Duodenal mucosa (tissue), 2 donors: ENCODE data around the gene CSF3.
"Not testable (repeated sequence)": the region's sequence is repeated elsewhere in the genome, so short reads cannot be mapped to it uniquely, and the experiment has no call there.

Experiments used
- H3K27ac ChIP-seq: one replicate; pipeline ENCODE4 v1.7.0; 2013; ENCODE audit warnings: low read depth, low read length
- H3K27me3 ChIP-seq, 2 donors: one replicate each; pipeline ENCODE4 v1.7.0; 2013; ENCODE audit warnings: low read length in 2 of 2, control low read depth in 1 of 2; ENCODE audit not compliant: insufficient read depth in 2 of 2, control insufficient read depth in 1 of 2
- H3K36me3 ChIP-seq, 2 donors: one replicate each; pipeline ENCODE4 v1.7.0; 2013; ENCODE audit warnings: low read length in 2 of 2, control low read depth in 1 of 2; ENCODE audit not compliant: insufficient read depth in 2 of 2, control insufficient read depth in 1 of 2
- H3K4me1 ChIP-seq, 2 donors: one replicate each; pipeline ENCODE4 v1.7.0; 2013; ENCODE audit warnings: low read length in 2 of 2, control low read depth in 1 of 2; ENCODE audit not compliant: insufficient read depth in 2 of 2, control insufficient read depth in 1 of 2
- H3K4me3 ChIP-seq, 2 donors: one replicate each; pipeline ENCODE4 v1.7.0; 2013; ENCODE audit warnings: low read length in 2 of 2, low read depth in 1 of 2
- H3K9ac ChIP-seq, 2 donors: one replicate each; pipeline ENCODE4 v1.7.0; 2013; ENCODE audit warnings: low read length in 2 of 2, low read depth in 1 of 2
- H3K9me3 ChIP-seq, 2 donors: one replicate each; pipeline ENCODE4 v1.7.0; 2013; ENCODE audit warnings: low read length in 2 of 2, control low read depth in 1 of 2; ENCODE audit not compliant: control insufficient read depth in 1 of 2

CSF3 gene

GRCh38 chr17:39996800-39997199 lies 18.4 kb upstream of the CSF3 start:
- H3K36me3 ChIP-seq, result peaks cover 53 to 57% of the 10 kb centered on the region in 2 donors

GRCh38 chr17:39997543-39997942 lies 17.7 kb upstream of the CSF3 start:
- H3K27me3 ChIP-seq, result no peaks in the 10 kb centered on the region

More at GRCh38 chr17:39996800-39997199, 18.4 kb upstream of the CSF3 start:
- no peak overlapping the region for H3K27ac ChIP-seq
- H3K9ac ChIP-seq, result no peak overlapping the region
- no peaks in the 10 kb centered on the region for H3K9me3 ChIP-seq
- H3K4me1 ChIP-seq, result peaks cover 0 to 3% of the 10 kb centered on the region in 2 donors
- no peak overlapping the region for H3K4me3 ChIP-seq
- H3K27me3 ChIP-seq, result no peaks in the 10 kb centered on the region

DNA sequence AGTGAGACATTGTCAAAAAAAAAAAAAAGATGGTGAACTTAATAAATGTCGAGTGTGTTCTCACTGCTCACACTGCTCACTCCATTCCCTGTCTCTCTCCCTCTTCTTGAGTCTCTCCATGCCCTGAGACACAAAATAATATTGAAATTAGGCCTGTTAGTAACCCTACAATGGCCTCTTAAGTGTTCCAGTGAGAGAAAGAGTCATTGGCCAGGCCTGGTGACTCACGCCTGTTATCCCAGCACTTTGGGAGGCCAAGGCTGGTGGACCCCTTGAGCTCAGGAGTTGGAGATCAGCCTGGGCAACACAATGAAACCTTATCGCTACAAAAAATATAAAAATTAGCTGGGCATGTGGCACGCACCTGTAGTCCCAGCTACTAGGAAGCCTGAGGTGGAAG lies 16.2 kb upstream of the CSF3 start:
- no peaks in the 10 kb centered on the region for H3K9me3 ChIP-seq
- no peak overlapping the region for H3K9ac ChIP-seq
- peaks cover 0 to 3% of the 10 kb centered on the region in 2 donors for H3K4me1 ChIP-seq
- peaks cover 32 to 35% of the 10 kb centered on the region in 2 donors for H3K36me3 ChIP-seq
- no peak overlapping the region for H3K27ac ChIP-seq
- no peak overlapping the region for H3K4me3 ChIP-seq
- H3K27me3 ChIP-seq, result no peaks in the 10 kb centered on the region

More at GRCh38 chr17:39997543-39997942, 17.7 kb upstream of the CSF3 start:
- H3K36me3 ChIP-seq, result peaks cover 47 to 50% of the 10 kb centered on the region in 2 donors
- H3K9ac ChIP-seq, result no peak overlapping the region
- no peak overlapping the region for H3K27ac ChIP-seq
- H3K4me1 ChIP-seq, result peaks cover 0 to 3% of the 10 kb centered on the region in 2 donors
- H3K4me3 ChIP-seq, result no peak overlapping the region
- no peaks in the 10 kb centered on the region for H3K9me3 ChIP-seq

DNA sequence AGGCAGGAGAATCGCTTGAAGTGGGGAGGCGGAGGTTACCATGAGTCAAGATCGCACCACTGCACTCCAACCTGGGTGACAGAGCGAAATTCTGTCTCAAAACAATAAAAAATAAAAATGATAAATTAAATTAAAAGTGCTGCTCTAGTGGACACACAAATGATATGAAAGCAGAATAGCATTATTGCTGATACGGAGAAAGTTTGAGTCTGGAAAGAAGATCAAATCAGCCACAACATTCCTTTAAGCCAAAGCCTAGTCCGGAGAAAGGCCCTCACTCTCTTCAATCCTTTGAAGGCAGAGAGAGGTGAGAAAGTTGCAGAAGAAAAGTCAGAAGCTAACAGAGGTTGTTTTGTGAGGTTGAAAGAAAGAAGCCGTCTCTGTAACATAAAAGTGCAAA lies 15.1 kb upstream of the CSF3 start:
- no peaks in the 10 kb centered on the region for H3K27me3 ChIP-seq
- H3K27ac ChIP-seq, result no peak overlapping the region

DNA sequence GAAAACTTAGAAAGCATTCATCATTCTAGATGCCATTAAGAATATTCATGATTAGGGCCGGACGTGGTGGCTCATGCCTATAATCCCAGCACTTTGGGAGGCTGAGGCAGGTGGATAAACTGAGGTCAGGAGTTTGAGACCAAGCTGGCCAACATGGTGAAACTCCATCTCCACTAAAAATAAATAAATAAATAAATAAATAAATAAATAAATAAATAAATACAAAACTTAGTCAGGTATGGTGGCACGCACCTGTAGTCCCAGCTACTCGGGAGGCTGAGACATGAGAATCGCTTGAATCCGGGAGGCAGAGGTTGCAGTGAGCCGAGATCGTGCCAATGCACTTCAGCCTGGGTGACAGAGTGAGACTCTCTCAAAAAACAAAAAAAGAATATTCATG lies 13.9 kb upstream of the CSF3 start:
- H3K4me3 ChIP-seq, H3K9ac ChIP-seq, H3K27me3 ChIP-seq, H3K9me3 ChIP-seq, H3K4me1 ChIP-seq, H3K27ac ChIP-seq: not testable (repeated sequence)
- peaks cover 12 to 14% of the 10 kb centered on the region in 2 donors for H3K36me3 ChIP-seq

More for the DNA sequence above, 15.1 kb upstream of the CSF3 start:
- no peak overlapping the region for H3K4me3 ChIP-seq
- no peak overlapping the region for H3K9ac ChIP-seq
- no peaks in the 10 kb centered on the region for H3K9me3 ChIP-seq
- H3K4me1 ChIP-seq, result peaks cover 0 to 2% of the 10 kb centered on the region in 2 donors
- peaks cover 21 to 24% of the 10 kb centered on the region in 2 donors for H3K36me3 ChIP-seq

DNA sequence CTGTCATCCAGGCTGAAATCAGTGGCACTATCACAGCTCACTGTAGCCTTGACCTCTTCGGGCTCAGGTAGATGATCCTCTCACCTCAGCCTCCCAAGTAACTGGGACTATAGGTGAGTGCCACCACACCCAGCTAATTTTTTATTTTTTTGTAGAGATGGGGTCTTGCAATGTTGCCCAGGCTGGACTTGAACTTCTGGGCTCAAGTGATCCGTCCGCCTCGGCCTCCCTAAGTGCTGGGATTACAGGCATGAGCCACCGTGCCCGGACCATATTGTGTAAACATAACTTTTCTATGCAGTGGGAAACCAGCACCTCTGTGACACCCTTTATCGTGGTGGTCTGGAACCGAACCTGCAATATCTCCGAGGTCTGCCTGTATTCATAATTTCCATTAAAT lies 11.2 kb upstream of the CSF3 start:
- Histone ChIP-seq H3K36me3 (no peaks in the 10 kb centered on the region), H3K27ac (no peak overlapping the region), H3K9me3 (no peaks in the 10 kb centered on the region), H3K4me3 (no peak overlapping the region), H3K27me3 (no peaks in the 10 kb centered on the region), H3K9ac (no peak overlapping the region), H3K4me1 (no peaks in the 10 kb centered on the region)

GRCh38 chr17:40004712-40005111 lies 10.5 kb upstream of the CSF3 start:
- no peak overlapping the region for H3K9ac ChIP-seq
- H3K4me1 ChIP-seq, result no peaks in the 10 kb centered on the region
- no peaks in the 10 kb centered on the region for H3K36me3 ChIP-seq
- H3K9me3 ChIP-seq, result no peaks in the 10 kb centered on the region
- H3K27me3 ChIP-seq, result no peaks in the 10 kb centered on the region
- H3K27ac ChIP-seq, result no peak overlapping the region
- no peak overlapping the region for H3K4me3 ChIP-seq

DNA sequence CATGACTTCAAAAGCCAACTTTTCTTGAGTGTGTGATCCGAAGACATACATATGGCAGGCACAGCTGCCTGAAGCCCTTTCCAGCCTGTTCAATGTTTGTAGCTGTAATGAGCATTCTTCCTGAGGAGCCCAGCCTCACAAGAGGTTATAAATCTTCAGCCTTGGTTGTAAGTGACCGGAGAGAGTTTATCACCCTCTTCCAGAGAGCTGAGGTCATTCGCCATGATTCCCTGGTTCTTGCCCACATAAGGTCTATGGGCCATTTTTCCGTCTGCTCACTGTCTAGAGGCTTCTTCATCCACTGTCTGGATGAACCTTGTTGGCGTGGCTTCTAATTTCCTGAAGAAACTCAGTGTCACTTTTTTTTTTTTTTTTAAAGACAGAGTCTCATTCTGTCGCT lies 9.7 kb upstream of the CSF3 start:
- H3K9me3 ChIP-seq, result no peaks in the 10 kb centered on the region
- H3K9ac ChIP-seq, result no peak overlapping the region
- H3K4me1 ChIP-seq, result no peaks in the 10 kb centered on the region
- H3K36me3 ChIP-seq, result no peaks in the 10 kb centered on the region
- H3K27ac ChIP-seq, result no peak overlapping the region
- H3K27me3 ChIP-seq, result no peaks in the 10 kb centered on the region
- no peak overlapping the region for H3K4me3 ChIP-seq

GRCh38 chr17:40010946-40011500 lies 4.2 kb upstream of the CSF3 start:
- H3K36me3 ChIP-seq, H3K27ac ChIP-seq, H3K9me3 ChIP-seq, H3K9ac ChIP-seq, H3K27me3 ChIP-seq, H3K4me3 ChIP-seq: not testable (repeated sequence)
- H3K4me1 ChIP-seq, result peaks cover 17% of the 10 kb centered on the region in 2 donors

- not testable (repeated sequence) for H3K36me3 ChIP-seq, H3K27ac ChIP-seq, H3K27me3 ChIP-seq, H3K9me3 ChIP-seq, H3K4me3 ChIP-seq, H3K9ac ChIP-seq
- H3K4me1 ChIP-seq, result peaks cover 17% of the 10 kb centered on the region in 2 donors
These were observed 3.1 kb upstream of the CSF3 start for GRCh38 chr17:40012017-40012647.
